Stimulated activated CD8-positive, alpha-beta memory T cell treated with anti-CD3 and anti-CD28 coated beads, Interleukin-4, amount 100 ng/mL, for 4 hours (primary cell): ENCODE results near the gene EPS8.
"Not testable (repeated sequence)": the region's sequence is repeated elsewhere in the genome, so short reads cannot be mapped to it uniquely, and the experiment has no call there.

Experiments used
- DNase-seq, 2 donors: peaks; one replicate each; pipeline ENCODE4 v3.0.0-alpha.2; 2020; ENCODE audit warnings: low read depth in 2 of 2, low spot score in 1 of 2

Gene EPS8

DNA sequence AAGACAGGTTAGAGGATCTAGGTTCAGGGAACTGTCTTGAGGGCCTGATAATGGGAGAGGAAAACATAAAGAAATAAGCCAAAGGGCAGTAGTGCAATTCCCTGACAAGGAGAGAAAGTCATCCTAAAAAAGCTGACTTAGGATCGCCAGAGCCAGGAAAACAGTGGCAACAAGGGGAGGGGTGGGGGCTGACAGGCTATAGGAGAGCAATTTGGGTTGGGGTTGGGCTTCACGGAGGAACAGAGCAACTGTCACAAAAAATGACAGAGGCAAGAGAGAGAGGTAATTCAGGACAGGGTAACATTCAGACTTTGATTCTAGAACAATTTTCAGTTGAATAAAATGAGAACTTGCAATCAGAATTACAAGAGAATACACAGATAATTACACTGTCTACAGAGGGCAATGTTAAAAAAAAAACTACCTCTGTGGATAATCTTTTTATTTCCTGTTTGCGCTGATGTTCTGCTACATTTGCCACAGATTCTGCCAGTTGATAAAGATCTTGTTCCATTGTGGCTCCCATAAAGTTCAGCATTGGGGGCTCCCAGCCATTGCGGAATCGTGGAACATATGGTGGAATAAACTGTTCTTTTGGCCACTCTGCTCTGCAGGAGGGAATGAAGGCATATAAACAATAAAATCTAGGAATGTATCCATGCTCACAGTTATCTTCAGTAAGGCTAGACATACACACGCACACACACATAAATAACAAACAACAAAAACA, 138.6 kb downstream of the EPS8 start:
- DNase-seq, result no peak

DNA sequence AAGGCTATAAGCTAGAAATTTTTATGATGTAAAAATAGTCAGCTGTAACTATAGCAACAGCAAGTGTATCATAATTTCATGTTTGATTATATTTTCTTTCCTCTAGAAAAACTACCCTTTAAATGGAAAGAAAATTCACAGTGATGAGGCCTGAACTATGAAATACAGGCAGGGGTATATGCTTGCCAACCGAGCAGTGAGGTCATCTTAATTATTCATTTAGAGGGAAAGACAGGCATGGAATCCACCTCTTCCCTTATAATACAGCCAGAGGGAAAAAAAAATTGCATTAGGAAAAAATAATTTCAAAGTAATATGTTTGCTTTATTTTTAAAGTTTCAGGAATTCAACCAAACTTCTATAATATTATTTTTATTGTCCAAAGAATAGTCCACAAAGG, 139.8 kb downstream of the EPS8 start:
- DNase-seq, result no peak

DNA sequence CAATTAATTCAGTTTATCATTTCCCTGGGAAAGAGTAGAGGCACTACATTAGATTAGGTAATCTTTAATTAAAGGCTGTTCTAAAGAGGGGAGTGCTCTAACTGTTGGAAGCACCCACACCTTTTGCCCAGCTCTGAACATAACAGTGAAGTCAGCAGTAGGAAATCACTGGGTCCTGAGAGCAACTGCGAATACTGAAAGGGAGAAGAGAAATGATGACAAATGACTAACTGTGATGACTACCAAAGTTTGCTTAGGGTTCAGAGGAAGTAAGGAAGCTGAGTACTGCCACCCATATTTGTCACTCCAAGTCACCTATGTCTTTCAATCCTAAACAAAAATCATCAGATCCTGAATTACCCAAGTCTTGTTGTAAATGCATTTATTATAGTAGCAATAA, 140.6 kb downstream of the EPS8 start:
- DNase-seq, result no peak

DNA sequence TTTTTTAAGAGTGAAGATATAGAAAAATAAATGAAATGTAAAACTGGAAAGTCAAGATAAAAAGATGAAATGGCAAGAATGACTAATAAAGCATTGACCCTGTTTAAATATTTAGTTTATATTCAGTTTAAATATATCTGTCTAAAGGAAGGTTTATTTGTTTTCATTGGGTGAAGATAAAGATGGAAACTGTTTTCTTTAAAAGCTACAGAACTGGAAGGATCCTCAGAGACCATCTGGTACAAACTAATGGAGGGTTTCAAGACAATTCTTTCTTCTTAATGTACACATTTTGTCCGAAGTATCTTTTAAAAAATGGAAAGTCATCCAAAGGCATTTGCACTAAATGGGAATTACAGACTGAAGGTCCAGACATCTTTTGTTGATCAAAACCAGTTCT, 142.6 kb downstream of the EPS8 start:
- no peak for DNase-seq

DNA sequence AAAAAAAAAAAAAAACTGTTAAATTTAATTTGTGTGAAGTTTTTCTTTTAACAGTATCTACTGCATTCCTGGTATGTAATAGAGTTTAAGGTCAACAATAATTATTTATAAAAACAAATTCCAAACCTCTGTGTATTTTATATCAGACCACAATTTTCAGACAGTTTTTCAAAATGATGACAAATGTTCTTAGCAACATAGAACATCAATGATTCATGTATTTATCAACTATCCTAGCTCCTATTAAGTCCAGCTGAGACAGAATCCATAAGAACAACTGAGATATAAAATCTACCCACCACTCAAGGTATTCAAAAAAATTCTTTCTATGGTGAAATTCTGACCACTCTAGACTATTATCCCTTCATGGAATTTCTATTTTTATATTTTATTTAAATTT, 144.5 kb downstream of the EPS8 start:
- DNase-seq, result no peak

DNA sequence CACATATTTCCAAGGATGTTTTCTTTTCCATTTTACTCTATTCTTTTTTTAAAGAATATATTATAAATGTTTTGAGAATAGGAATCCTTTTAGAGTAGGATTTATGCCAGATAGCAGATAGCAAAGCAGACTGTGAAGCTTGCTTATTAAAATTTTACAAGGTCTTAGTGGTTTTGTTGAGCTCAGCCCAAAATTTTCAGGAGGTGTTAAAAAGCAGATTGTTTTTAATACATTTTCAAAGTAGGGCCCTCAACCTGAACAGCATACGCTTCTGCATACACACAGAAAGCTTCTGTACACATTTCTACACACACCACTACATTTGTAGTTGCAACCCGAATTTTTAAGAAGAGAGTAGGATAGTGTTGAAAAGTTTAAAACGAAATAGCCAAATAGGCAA, 151.0 kb downstream of the EPS8 start:
- no peak for DNase-seq

GRCh38 chr12:15636060-15636890, 152.9 kb downstream of the EPS8 start:
- DNase-seq, result no peak

DNA sequence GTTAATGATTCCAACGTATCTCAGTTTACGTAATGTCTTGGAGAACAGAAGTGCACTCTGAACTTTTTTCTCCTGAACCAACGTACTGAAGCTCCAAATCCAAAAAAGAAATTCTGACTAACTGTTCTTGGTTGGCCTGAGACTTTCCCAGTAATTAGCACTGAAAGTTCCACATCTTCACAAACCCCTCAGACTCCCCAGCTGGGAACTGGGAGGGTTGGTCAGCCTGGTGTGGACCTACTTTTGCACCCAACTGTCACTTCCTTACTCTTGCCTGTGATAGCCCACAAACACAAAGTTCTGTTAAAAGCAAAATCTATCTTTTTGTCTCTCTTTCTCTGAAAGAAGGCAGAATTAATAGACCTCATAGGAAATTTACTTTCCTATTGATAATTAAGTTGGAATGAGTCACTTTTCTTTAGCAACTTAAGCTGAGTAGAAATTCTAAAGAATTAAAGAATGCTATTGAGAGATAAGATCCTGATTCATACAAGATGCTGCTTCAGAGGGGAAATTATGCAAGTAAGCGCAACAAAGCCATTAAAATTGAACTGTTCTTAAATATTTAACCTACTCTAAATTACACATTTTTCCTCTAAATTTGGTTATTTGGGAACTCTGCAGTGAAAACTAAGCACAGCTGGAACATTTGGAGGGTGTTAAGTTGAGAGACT, 155.0 kb downstream of the EPS8 start:
- DNase-seq, result no peak

DNA sequence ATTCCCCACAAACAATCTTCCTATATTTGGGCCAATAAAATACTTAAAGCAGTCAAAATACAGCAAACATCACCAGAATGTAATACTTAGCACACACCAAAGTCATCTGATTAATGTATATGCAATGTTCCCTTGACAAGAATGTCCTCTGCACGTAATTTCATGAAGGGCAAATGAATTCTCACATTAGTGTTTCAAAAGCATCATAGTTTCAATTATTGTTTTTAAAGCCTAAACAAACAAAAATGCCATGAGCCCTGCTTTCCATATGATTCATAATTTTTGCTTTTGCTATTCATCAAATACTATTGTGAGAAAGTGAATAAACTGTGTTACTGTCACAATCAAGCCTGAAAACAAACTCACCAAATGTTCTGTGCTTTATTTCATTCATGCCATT, 156.0 kb downstream of the EPS8 start:
- no peak for DNase-seq

GRCh38 chr12:15632708-15633107, 156.5 kb downstream of the EPS8 start:
- no peak for DNase-seq

DNA sequence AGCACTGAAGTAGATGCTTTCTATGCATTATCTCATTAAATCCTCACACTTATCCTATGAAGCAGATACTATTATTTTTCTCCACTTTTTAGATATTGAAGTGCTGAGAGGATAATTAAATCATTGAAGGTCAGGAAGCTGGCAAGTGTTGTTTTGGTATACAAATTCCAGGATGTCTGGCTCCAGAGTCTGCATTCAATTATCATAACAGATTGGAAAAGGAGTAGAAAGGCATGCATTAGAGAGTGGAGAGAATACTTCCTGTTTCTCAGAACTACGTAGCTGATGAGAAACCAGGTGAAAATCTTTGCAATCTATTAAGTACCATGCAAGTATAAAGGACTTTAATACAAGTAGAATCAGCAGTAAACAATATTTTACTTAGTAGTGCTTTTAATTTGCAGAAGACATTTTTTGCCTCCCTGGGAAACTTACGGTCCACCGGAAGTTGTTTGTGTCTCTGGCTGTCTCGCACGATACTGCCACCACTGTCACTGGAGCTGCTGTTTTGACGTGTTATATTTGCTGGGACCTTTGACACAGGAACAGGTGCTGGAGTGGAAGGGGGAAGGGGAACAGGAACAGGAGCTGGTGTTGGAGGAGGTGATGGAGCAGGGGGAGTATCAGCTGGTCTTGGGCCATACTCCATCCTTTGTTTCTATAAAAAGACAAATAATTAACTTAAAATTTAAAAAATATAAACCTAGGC, 158.0 kb downstream of the EPS8 start:
- DNase-seq, result no peak

GRCh38 chr12:15629761-15630160, 159.4 kb downstream of the EPS8 start:
- DNase-seq, result no peak

GRCh38 chr12:15629108-15629507, 160.1 kb downstream of the EPS8 start:
- DNase-seq, result no peak

DNA sequence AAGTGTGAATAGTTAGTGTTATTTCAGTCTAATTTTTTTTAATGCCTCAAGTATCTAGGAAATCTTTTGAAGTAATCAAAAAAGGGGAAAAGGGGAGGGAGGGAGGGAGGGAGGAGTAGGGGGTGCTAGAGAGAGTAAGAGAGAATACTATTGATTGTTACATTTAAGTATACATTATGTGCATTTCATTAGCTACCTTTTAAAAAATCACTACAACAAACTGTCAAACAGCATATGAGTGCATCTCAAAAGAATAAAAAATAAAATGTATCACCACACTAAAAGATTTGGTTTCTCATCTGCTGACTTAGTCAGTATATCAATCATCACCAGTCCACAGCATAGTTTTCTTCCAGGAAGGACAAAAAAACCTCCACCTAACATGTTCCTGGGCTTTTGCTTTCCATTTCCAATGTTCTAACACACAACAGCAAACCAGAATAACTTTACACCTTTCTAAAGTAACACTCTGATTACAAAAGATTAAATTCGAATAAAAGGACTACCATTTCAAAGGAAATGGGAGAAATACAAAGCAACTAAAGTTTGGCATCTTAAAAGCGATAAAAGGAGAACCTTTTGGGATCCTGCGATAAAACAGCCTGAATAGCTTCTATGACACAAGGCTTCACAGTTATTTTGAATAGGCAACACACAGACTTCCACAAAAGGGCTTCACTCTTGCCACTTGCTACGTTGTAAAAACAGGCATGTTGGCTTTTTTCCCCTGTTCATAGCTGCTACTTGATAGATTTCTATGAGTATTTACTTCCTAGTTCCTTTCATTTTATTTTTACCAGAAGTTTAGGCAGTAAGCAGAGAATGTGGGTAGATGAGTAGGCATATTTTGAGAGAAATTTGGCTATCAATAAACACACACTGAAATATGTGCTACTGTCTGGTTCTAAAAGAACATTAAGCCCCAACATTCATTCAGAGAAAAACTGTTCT, 160.9 kb downstream of the EPS8 start:
- no peak for DNase-seq

DNA sequence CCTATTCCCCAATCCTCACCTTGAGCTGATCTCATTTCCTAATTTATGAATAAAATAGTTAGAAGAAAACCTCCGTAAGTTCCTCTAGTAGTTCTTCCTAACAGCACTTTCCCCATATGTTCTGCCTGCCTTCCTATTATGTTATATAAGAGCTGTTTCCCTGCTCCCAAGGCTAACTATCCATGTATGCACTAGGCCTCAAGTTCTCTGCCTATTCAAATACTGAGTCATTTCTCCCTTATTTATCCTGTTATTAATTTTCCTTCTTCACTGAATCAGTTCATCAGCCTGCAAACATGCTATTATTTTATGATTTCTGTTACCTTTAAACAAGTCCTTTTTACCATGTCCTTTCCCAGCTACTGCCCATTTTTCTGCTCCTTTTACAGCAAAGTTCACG, 164.1 kb downstream of the EPS8 start:
- DNase-seq, result no peak

DNA sequence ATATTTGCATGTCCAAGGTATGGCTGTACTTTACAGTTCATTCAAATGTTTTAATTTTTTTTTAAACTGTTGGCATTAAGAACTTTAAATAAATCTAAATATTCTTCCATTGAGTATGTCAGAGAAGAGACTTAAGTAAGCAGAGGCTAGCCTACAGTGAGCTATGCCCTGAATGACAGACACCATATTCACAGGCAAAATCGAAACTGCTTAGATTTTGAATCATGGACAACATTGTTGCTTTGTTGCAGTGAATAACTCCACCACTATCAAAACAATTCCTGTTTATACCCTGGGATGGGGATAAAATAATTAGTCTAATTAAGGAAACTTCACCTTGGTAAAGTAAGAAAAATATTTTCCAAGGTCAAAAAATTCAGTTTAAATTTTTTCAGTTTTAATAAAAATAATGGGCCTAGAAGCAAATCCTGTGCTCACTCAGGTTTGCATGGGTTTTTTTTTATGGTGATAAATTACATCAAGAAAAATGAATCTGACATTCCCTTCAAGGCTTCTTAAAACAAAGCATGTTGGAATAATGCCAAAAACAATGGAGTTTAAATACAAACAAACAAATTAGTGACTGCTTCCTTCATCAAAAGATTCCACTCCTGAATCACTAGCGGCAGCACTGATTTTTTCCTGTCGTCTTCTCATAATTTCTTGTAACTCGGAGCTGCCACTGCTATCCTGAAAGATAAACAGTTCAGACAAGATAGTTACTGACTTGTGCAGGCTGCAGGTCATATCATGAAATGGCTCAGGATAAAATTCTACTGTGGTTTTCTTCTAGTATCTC, 168.2 kb downstream of the EPS8 start:
- DNase-seq, result no peak

GRCh38 chr12:15616495-15616894, 172.7 kb downstream of the EPS8 start:
- DNase-seq, result not testable (repeated sequence)

DNA sequence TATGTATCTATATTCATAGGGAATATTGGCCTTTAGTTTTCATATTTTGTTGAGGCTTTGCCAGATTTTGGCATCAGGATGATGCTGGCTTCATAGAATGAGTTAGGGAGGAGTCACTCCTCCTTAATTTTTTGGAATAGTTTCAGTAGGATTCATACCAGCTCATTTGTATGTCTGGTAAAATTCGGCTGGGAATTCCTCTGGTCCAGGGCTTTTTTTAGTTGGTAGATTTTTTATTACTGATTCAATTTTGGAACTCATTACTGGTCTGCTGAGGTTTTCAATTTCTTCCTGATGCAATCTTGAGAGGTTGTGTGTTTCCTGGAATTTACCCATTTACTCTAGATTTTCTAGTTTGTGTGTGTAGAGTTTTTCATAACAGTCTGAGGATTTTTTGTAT, 175.2 kb downstream of the EPS8 start:
- DNase-seq, result no peak

GRCh38 chr12:15608941-15609340, 180.2 kb downstream of the EPS8 start:
- no peak for DNase-seq

DNA sequence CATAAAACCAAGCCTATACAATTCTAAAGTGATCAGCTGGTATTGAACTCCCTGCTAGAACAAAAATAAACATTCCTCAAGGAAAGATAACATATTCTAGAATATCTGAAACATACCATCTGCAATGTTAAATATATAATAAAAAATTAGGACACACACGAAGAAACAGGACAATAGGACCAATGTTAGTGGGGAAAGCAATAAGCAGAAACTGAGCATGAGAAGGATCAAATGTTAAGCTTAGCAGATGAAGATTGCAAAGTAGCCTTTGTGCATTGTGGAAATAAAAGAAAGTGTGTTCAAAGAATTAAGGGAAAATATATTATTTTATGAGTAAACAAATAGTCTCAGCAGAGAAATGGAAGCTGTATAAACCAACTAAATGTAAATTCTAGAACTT, 180.8 kb downstream of the EPS8 start:
- DNase-seq, result no peak
